Body of pancreas (tissue), 4 donors: ENCODE measurements around the gene BPIFB2.

Experiments
- POLR2A ChIP-seq, 3 donors: fragments of 450-650 bp; IDR thresholded peaks; one replicate each; pipeline ENCODE4 v1.6.1; 2016; ENCODE audit warnings: antibody characterized with exemption in 3 of 3, mild to moderate bottlenecking in 2 of 3
- TF ChIP-seq, protein P1 (sequence below), 7 experiments: fragments of 450-650 bp in 4 of 7; fragments of 200-600 bp in 3 of 7; sonication (generic) in 3 of 7; IDR thresholded peaks; one replicate each; pipeline ENCODE4 v1.5.1; 2016 to 2019; ENCODE audit warnings: antibody characterized with exemption in 7 of 7

DNA sequence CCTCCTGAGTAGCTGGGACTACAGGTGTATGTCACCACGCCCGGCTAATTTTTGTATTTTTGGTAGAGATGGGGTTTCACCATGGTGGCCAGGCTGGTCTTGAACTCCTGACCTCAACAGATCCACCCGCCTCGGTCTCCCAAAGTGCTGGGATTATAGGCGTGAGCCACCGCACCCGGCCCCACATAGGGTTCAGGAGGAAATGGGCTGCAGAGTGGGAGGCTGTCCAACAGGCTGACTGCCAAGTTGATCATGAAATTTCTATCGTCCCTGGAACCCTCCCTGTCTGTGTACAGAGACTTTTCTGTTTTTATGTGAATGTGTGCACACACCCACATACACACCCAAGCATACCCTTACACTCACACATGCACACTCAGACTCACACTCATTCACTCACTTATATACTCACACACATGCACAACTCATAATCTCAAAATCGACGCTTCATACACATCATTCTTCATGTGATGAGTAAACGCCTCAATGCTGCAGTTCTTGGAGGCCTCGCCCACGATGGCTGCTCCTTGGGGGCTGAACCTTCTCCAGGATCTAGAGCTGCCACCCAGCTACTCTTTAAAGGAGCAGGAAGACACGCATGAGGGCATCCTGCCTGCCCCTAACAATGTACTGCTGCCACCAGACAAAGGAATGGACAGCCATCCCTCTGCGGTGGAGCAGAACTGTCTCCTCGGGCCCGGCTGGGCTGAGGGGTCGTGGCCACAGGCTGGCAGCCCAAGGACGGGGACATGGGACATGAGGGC, 38.8 kb upstream of the BPIFB2 start:
- TF ChIP-seq POLR2A (IDR thresholded peaks at IDR 0.05) = no peak
- TF ChIP-seq, protein P1, sequence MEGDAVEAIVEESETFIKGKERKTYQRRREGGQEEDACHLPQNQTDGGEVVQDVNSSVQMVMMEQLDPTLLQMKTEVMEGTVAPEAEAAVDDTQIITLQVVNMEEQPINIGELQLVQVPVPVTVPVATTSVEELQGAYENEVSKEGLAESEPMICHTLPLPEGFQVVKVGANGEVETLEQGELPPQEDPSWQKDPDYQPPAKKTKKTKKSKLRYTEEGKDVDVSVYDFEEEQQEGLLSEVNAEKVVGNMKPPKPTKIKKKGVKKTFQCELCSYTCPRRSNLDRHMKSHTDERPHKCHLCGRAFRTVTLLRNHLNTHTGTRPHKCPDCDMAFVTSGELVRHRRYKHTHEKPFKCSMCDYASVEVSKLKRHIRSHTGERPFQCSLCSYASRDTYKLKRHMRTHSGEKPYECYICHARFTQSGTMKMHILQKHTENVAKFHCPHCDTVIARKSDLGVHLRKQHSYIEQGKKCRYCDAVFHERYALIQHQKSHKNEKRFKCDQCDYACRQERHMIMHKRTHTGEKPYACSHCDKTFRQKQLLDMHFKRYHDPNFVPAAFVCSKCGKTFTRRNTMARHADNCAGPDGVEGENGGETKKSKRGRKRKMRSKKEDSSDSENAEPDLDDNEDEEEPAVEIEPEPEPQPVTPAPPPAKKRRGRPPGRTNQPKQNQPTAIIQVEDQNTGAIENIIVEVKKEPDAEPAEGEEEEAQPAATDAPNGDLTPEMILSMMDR (IDR thresholded peaks at IDR 0.05) = no peak
